ENCODE results near the gene RER1.
A peak's percentile ranks its signal among the peaks of the same experiment; 100 is the strongest.

Gene RER1

GRCh38 chr1:2368053-2368744 is 23.4 kb upstream of the RER1 start:
- Histone ChIP-seq H2BK15ac (ENCODE audit: low read depth, poor library complexity, severe bottlenecking) (no peak overlapping the region), H3K9me3 (ENCODE audit: control insufficient read depth, low read length) (peaks cover 4% of the 10 kb centered on the region), H4K91ac (ENCODE audit: low read length) (no peak overlapping the region), H3K23ac (ENCODE audit: low read length in 2 of 2) (no peak overlapping the region), H2BK5ac (ENCODE audit: low read depth, low read length, poor library complexity, severe bottlenecking) (no peak overlapping the region), H2BK12ac (ENCODE audit: low read length in 2 of 2) (no peak overlapping the region), H3K9ac (ENCODE audit: low read length) (no peak overlapping the region), H3K14ac (ENCODE audit: low read length in 2 of 2) (no peak overlapping the region), H3K4ac (ENCODE audit: low read depth in 1 of 2, low read length in 2 of 2) (no peak overlapping the region), H3K4me1 (ENCODE audit: control insufficient read depth, insufficient read depth, low read depth, low read length) (peaks cover 8% of the 10 kb centered on the region), H2AK5ac (ENCODE audit: low read length, severe bottlenecking) (no peak overlapping the region), H3K4me2 (ENCODE audit: low read length, poor library complexity, severe bottlenecking) (no peak overlapping the region), H2BK120ac (ENCODE audit: low read depth, low read length) (no peak overlapping the region), H3K4me3 (ENCODE audit: insufficient read depth in 1 of 2, low read depth in 1 of 2, low read length in 2 of 2) (no peak overlapping the region), H3K27ac (ENCODE audit: low read length, poor library complexity, severe bottlenecking) (no peak overlapping the region), H4K8ac (ENCODE audit: low read length) (no peak overlapping the region), H3K18ac (ENCODE audit: low read depth in 1 of 2, low read length in 2 of 2) (no peak overlapping the region), H2AFZ (ENCODE audit: low read depth, low read length) (no peak overlapping the region), H3K36me3 (ENCODE audit: control insufficient read depth in 1 of 2, insufficient read depth in 2 of 2, low read depth in 1 of 2, low read length in 2 of 2) (peaks cover 0 to 3% of the 10 kb centered on the region in 2 experiments), H3K27me3 (ENCODE audit: control insufficient read depth in 1 of 2, insufficient read depth in 1 of 2, low read length in 2 of 2) (no peaks in the 10 kb centered on the region), H3K79me1 (replicated peaks; ENCODE audit: low read length, poor library complexity, severe bottlenecking) (no peaks in the 10 kb centered on the region)
- DNase-seq, result no peak
- WGBS, result 96% methylated on average over 8 of the region's 8 CpGs

GRCh38 chr1:2372551-2373490 is 18.8 kb upstream of the RER1 start:
- H3K27me3 ChIP-seq (ENCODE audit: control insufficient read depth in 1 of 2, insufficient read depth in 1 of 2, low read length in 2 of 2), result peaks cover 0 to 3% of the 10 kb centered on the region in 2 experiments
- H2BK5ac ChIP-seq (ENCODE audit: low read depth, low read length, poor library complexity, severe bottlenecking), result no peak overlapping the region
- no peaks in the 10 kb centered on the region for H3K79me1 ChIP-seq (replicated peaks; ENCODE audit: low read length, poor library complexity, severe bottlenecking)
- no peak overlapping the region for H3K9ac ChIP-seq (ENCODE audit: low read length)
- no peak overlapping the region for H2BK15ac ChIP-seq (ENCODE audit: low read depth, poor library complexity, severe bottlenecking)
- no peak overlapping the region for H3K14ac ChIP-seq (ENCODE audit: low read length in 2 of 2)
- DNase-seq, result no peak
- no peak overlapping the region for H3K4ac ChIP-seq (ENCODE audit: low read depth in 1 of 2, low read length in 2 of 2)
- peak overlapping the region; percentile 36 for H4K91ac ChIP-seq (ENCODE audit: low read length)
- H3K4me3 ChIP-seq (ENCODE audit: insufficient read depth in 1 of 2, low read depth in 1 of 2, low read length in 2 of 2), result no peak overlapping the region
- peaks cover 13% of the 10 kb centered on the region for H3K4me1 ChIP-seq (ENCODE audit: control insufficient read depth, insufficient read depth, low read depth, low read length)
- H3K23ac ChIP-seq (ENCODE audit: low read length in 2 of 2), result no peak overlapping the region
- H3K27ac ChIP-seq (ENCODE audit: low read length, poor library complexity, severe bottlenecking), result no peak overlapping the region
- 88% methylated on average over 32 of the region's 36 CpGs for WGBS
- no peak overlapping the region for H3K18ac ChIP-seq (ENCODE audit: low read depth in 1 of 2, low read length in 2 of 2)
- no peak overlapping the region for H2BK12ac ChIP-seq (ENCODE audit: low read length in 2 of 2)
- no peak overlapping the region for H2AK5ac ChIP-seq (ENCODE audit: low read length, severe bottlenecking)
- H3K4me2 ChIP-seq (ENCODE audit: low read length, poor library complexity, severe bottlenecking), result no peak overlapping the region
- H2BK120ac ChIP-seq (ENCODE audit: low read depth, low read length), result no peak overlapping the region
- no peak overlapping the region for H4K8ac ChIP-seq (ENCODE audit: low read length)
- no peaks in the 10 kb centered on the region for H3K9me3 ChIP-seq (ENCODE audit: control insufficient read depth, low read length)
- H3K36me3 ChIP-seq (ENCODE audit: control insufficient read depth in 1 of 2, insufficient read depth in 2 of 2, low read depth in 1 of 2, low read length in 2 of 2), result peaks cover 0 to 3% of the 10 kb centered on the region in 2 experiments
- H2AFZ ChIP-seq (ENCODE audit: low read depth, low read length), result no peak overlapping the region

GRCh38 chr1:2373551-2374251 is 17.9 kb upstream of the RER1 start:
- peaks cover 0 to 3% of the 10 kb centered on the region in 2 experiments for H3K36me3 ChIP-seq (ENCODE audit: control insufficient read depth in 1 of 2, insufficient read depth in 2 of 2, low read depth in 1 of 2, low read length in 2 of 2)
- no peaks in the 10 kb centered on the region for H3K79me1 ChIP-seq (replicated peaks; ENCODE audit: low read length, poor library complexity, severe bottlenecking)
- 91% methylated on average over 20 of the region's 20 CpGs for WGBS
- H2BK15ac ChIP-seq (ENCODE audit: low read depth, poor library complexity, severe bottlenecking), result peak overlapping the region; percentile 8
- no peak overlapping the region for H2AFZ ChIP-seq (ENCODE audit: low read depth, low read length)
- no peak overlapping the region for H3K18ac ChIP-seq (ENCODE audit: low read depth in 1 of 2, low read length in 2 of 2)
- no peaks in the 10 kb centered on the region for H3K9me3 ChIP-seq (ENCODE audit: control insufficient read depth, low read length)
- no peak overlapping the region for H3K4me3 ChIP-seq (ENCODE audit: insufficient read depth in 1 of 2, low read depth in 1 of 2, low read length in 2 of 2)
- H3K4ac ChIP-seq (ENCODE audit: low read depth in 1 of 2, low read length in 2 of 2), result no peak overlapping the region
- peaks cover 0 to 3% of the 10 kb centered on the region in 2 experiments for H3K27me3 ChIP-seq (ENCODE audit: control insufficient read depth in 1 of 2, insufficient read depth in 1 of 2, low read length in 2 of 2)
- DNase-seq, result no peak
- H2BK12ac ChIP-seq (ENCODE audit: low read length in 2 of 2), result no peak overlapping the region
- H3K4me1 ChIP-seq (ENCODE audit: control insufficient read depth, insufficient read depth, low read depth, low read length), result peaks cover 13% of the 10 kb centered on the region
- H3K4me2 ChIP-seq (ENCODE audit: low read length, poor library complexity, severe bottlenecking), result no peak overlapping the region
- H3K14ac ChIP-seq (ENCODE audit: low read length in 2 of 2), result no peak overlapping the region
- no peak overlapping the region for H2AK5ac ChIP-seq (ENCODE audit: low read length, severe bottlenecking)
- no peak overlapping the region for H4K8ac ChIP-seq (ENCODE audit: low read length)
- no peak overlapping the region for H2BK120ac ChIP-seq (ENCODE audit: low read depth, low read length)
- H2BK5ac ChIP-seq (ENCODE audit: low read depth, low read length, poor library complexity, severe bottlenecking), result no peak overlapping the region
- H3K23ac ChIP-seq (ENCODE audit: low read length in 2 of 2), result no peak overlapping the region
- no peak overlapping the region for H4K91ac ChIP-seq (ENCODE audit: low read length)
- no peak overlapping the region for H3K27ac ChIP-seq (ENCODE audit: low read length, poor library complexity, severe bottlenecking)
- H3K9ac ChIP-seq (ENCODE audit: low read length), result no peak overlapping the region
